MM.1S (cell line): ENCODE results near the gene POC1A.

ENCODE experiments used
- CTCF ChIP-seq: fragments of 300-600 bp; sonication (generic); IDR thresholded peaks from 2 replicates; pipeline ENCODE4 v1.5.1; 2016; ENCODE audit warnings: antibody characterized with exemption, low read length, mixed read lengths
- EZH2phosphoT487 ChIP-seq: fragments of 300-600 bp; sonication (generic); IDR thresholded peaks from 2 replicates; pipeline ENCODE4 v1.6.1; 2018; ENCODE audit warnings: antibody characterized with exemption, low read length

GRCh38 chr3:52052831-52053306 lies 101.4 kb downstream of the POC1A start:
- TF ChIP-seq CTCF (no peak), EZH2phosphoT487 (no peak)
